Measurements from ENCODE around the gene COL4A6. TPM values are rescaled to one million over a fixed set of nuclear protein-coding genes. Genes with fewer than 3 reads are reported as not detected.

COL4A6 gene
- total and polyA plus RNA-seq, 10 donors, result 0.15 to 4.8 (median 0.84) TPM

DNA sequence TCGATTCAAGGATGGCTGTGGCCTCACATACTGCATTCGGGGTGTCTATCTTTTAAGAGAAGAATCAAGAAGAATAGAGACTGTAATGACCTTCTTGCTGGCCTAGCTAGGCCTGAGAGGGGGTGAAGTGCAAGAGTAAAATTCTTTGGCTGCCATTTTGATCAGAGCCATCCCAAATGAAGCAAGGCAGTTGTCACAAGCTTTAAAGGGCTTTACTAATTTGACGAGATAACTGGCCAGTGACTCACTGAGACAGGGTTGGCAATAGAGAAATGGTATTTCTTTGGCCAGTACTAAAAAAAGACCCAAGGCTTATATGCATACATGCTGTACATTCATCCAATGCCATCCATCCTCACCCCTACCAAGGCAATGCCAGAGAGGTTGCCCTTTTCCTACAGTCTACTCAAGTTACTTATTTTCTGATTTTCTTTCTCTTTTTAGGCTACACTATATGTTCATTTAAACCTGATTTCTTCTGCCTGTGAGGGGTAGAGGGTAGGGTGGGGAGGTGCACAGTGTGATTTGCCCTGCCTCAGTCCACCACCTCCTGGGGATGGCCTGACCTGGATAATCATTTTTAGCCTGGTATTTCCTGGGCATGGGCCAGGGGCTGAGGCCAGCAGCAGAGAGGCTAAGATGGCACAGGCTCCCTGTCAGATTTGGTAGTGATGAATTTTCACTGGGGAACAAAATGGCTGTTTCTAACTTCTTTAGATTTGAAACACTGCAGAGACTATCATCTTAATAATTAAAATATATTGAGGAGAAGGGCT lies 314.4 kb downstream of the COL4A6 start:
- H3K4me1 ChIP-seq, result no peaks in the 10 kb centered on the region
- WGBS, 5 donors, result 74 to 100% (median 92%) methylated on average over 3 of the region's 3 CpGs
- no peaks in the 10 kb centered on the region for H3K27me3 ChIP-seq (replicated peaks in 1 of 7)
- no peak overlapping the region for H3K27ac ChIP-seq
- peaks cover 0 to 23% (median 4%) of the 10 kb centered on the region in 6 donors for H3K36me3 ChIP-seq
- TF ChIP-seq, protein P1, sequence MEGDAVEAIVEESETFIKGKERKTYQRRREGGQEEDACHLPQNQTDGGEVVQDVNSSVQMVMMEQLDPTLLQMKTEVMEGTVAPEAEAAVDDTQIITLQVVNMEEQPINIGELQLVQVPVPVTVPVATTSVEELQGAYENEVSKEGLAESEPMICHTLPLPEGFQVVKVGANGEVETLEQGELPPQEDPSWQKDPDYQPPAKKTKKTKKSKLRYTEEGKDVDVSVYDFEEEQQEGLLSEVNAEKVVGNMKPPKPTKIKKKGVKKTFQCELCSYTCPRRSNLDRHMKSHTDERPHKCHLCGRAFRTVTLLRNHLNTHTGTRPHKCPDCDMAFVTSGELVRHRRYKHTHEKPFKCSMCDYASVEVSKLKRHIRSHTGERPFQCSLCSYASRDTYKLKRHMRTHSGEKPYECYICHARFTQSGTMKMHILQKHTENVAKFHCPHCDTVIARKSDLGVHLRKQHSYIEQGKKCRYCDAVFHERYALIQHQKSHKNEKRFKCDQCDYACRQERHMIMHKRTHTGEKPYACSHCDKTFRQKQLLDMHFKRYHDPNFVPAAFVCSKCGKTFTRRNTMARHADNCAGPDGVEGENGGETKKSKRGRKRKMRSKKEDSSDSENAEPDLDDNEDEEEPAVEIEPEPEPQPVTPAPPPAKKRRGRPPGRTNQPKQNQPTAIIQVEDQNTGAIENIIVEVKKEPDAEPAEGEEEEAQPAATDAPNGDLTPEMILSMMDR (IDR thresholded peaks at IDR 0.05 in 8 of 11, conservative IDR thresholded peaks at IDR 0.05 in 3 of 11), result no peak
- TF ChIP-seq POLR2AphosphoS5 (IDR thresholded peaks at IDR 0.05) (no peak), POLR2A (IDR thresholded peaks at IDR 0.05) (no peak)
- no peak overlapping the region for H3K4me3 ChIP-seq
- H3K9me3 ChIP-seq, result no peaks in the 10 kb centered on the region
- DNase-seq, result no peak
- intact Hi-C loops (cut with DNase I; ENCODE audit: low total_unique reads), result no loop called here

DNA sequence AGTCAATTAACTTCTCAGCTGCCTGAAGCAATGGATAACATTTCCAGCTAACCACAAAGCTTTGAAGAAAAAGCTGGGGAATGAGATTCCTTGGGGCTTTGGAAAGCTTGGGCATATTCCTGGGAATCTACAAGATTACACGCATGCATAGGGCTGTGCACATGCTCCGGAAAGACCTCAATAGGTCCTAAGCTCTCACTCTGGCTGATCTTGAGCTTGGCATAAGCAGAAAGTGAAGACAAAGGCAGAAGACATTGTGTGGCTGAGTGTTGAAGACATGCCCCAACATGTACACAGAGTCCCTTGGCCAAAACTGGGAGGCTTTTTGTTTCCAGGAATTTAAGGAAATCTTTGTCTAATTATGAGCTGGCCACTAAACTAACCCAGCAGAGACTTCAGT lies 315.5 kb downstream of the COL4A6 start:
- Histone ChIP-seq H3K4me3 (no peak overlapping the region), H3K27ac (no peak overlapping the region), H3K9me3 (no peaks in the 10 kb centered on the region), H3K36me3 (peaks cover 0 to 18% (median 3%) of the 10 kb centered on the region in 6 donors), H3K4me1 (no peaks in the 10 kb centered on the region), H3K27me3 (replicated peaks in 1 of 7) (no peaks in the 10 kb centered on the region)
- 80 to 94% (median 87%) methylated on average over 2 of the region's 2 CpGs for WGBS, 5 donors
- intact Hi-C loops (cut with DNase I; ENCODE audit: low total_unique reads), result no loop called here
- no peak for DNase-seq
- TF ChIP-seq POLR2A (IDR thresholded peaks at IDR 0.05) (no peak), POLR2AphosphoS5 (IDR thresholded peaks at IDR 0.05) (no peak)
- TF ChIP-seq, protein P1 (IDR thresholded peaks at IDR 0.05 in 8 of 11, conservative IDR thresholded peaks at IDR 0.05 in 3 of 11), result no peak

DNA sequence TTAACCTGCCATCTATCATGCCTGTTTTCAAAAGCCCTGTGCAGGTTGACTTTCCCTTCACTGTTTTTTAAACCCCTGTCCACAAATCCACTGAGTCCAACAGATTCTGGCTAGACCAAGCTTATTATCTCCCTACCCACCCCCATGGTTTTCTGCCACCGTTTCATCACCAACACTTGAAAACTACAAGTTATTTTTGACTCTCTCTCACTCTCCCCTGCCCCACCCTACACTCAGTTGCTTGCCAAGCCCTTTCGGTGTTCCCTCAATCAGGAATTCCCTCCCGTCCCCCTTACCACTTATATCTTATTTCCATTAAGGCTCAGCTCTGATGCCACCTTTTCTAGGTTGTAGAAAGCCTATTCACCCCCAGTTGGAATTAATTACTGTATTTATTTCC lies 316.9 kb downstream of the COL4A6 start:
- WGBS, 5 donors, result 52 to 80% (median 77%) methylated on average over 3 of the region's 3 CpGs
- no peak for DNase-seq

DNA sequence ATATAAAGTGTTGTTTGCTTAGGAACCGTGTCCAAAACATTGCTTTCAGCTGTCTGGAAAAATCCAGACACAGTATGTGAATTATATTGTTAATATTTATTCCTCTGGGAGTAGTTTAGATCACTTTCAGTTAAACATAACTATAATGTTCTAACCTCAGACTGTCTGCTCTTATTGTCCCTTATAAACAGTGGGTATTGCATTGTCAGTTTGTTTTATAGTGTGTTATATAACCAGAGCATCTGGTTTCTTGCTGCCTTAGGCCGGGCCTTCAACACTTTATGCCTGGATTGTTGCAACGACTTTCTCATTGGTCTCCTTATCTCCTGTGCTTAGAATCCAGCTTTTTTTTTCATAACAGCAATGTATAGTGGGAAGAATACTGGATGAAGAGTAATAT lies 320.2 kb downstream of the COL4A6 start:
- no peak overlapping the region for H3K4me3 ChIP-seq
- no peak overlapping the region for H3K27ac ChIP-seq
- no peak for TF ChIP-seq POLR2AphosphoS5 (IDR thresholded peaks at IDR 0.05)
- no peak for TF ChIP-seq POLR2A (IDR thresholded peaks at IDR 0.05)
- TF ChIP-seq, protein P1 (IDR thresholded peaks at IDR 0.05 in 8 of 11, conservative IDR thresholded peaks at IDR 0.05 in 3 of 11), result no peak
- H3K9me3 ChIP-seq, result no peaks in the 10 kb centered on the region
- no peaks in the 10 kb centered on the region for H3K27me3 ChIP-seq (replicated peaks in 1 of 7)
- no peaks in the 10 kb centered on the region for H3K4me1 ChIP-seq
- 69 to 97% (median 95%) methylated on average over 3 of the region's 3 CpGs for WGBS, 5 donors
- H3K36me3 ChIP-seq, result no peaks in the 10 kb centered on the region
- no peak for DNase-seq
- intact Hi-C loops (cut with DNase I; ENCODE audit: low total_unique reads), result no loop called here

More for the DNA sequence above, 316.9 kb downstream of the COL4A6 start:
- Histone ChIP-seq H3K4me1 (no peaks in the 10 kb centered on the region), H3K4me3 (no peak overlapping the region), H3K27me3 (replicated peaks in 1 of 7) (no peaks in the 10 kb centered on the region), H3K27ac (no peak overlapping the region), H3K9me3 (no peaks in the 10 kb centered on the region), H3K36me3 (peaks cover 0 to 4% (median 0%) of the 10 kb centered on the region in 6 donors)
- intact Hi-C loops (cut with DNase I; ENCODE audit: low total_unique reads), result no loop called here
- no peak for TF ChIP-seq POLR2A (IDR thresholded peaks at IDR 0.05)
- TF ChIP-seq, protein P1 (IDR thresholded peaks at IDR 0.05 in 8 of 11, conservative IDR thresholded peaks at IDR 0.05 in 3 of 11), result no peak
- no peak for TF ChIP-seq POLR2AphosphoS5 (IDR thresholded peaks at IDR 0.05)
